ENCODE measurements around the gene FAM124A.

Gene FAM124A

GRCh38 chr13:51303063-51303552 is 80.9 kb downstream of the FAM124A start:
- no peak overlapping the region for H3K4me3 ChIP-seq (ENCODE audit: low read depth, low read length)
- no peak for TF ChIP-seq CTCF (IDR thresholded peaks at IDR 0.05; ENCODE audit: borderline replicate concordance, insufficient read depth, low read depth, low read length)

- no peak for TF ChIP-seq CTCF (IDR thresholded peaks at IDR 0.05; ENCODE audit: borderline replicate concordance, insufficient read depth, low read depth, low read length)
- no peak overlapping the region for H3K4me3 ChIP-seq (ENCODE audit: low read depth, low read length)
Observed at GRCh38 chr13:51303882-51304281, 81.7 kb downstream of the FAM124A start.

- no peak for TF ChIP-seq CTCF (IDR thresholded peaks at IDR 0.05; ENCODE audit: borderline replicate concordance, insufficient read depth, low read depth, low read length)
- no peak overlapping the region for H3K4me3 ChIP-seq (ENCODE audit: low read depth, low read length)
Observed at GRCh38 chr13:51305271-51305967, 83.2 kb downstream of the FAM124A start.

GRCh38 chr13:51308781-51309180 is 86.6 kb downstream of the FAM124A start:
- H3K4me3 ChIP-seq (ENCODE audit: low read depth, low read length) = no peak overlapping the region
- no peak for TF ChIP-seq CTCF (IDR thresholded peaks at IDR 0.05; ENCODE audit: borderline replicate concordance, insufficient read depth, low read depth, low read length)

GRCh38 chr13:51311231-51311630 is 89.0 kb downstream of the FAM124A start:
- no peak for TF ChIP-seq CTCF (IDR thresholded peaks at IDR 0.05; ENCODE audit: borderline replicate concordance, insufficient read depth, low read depth, low read length)

GRCh38 chr13:51311957-51312520 is 89.8 kb downstream of the FAM124A start:
- H3K4me3 ChIP-seq (ENCODE audit: low read depth, low read length) = no peak overlapping the region
- TF ChIP-seq CTCF (IDR thresholded peaks at IDR 0.05; ENCODE audit: borderline replicate concordance, insufficient read depth, low read depth, low read length) = no peak

More at GRCh38 chr13:51311231-51311630, 89.0 kb downstream of the FAM124A start:
- H3K4me3 ChIP-seq (ENCODE audit: low read depth, low read length) = no peak overlapping the region

GRCh38 chr13:51313619-51314018 is 91.4 kb downstream of the FAM124A start:
- no peak for TF ChIP-seq CTCF (IDR thresholded peaks at IDR 0.05; ENCODE audit: borderline replicate concordance, insufficient read depth, low read depth, low read length)
- H3K4me3 ChIP-seq (ENCODE audit: low read depth, low read length) = no peak overlapping the region

Data from GM12875 (cell line).